Measurements from ENCODE around the gene RFX1. TPM values are rescaled to one million over a fixed set of nuclear protein-coding genes. Genes with fewer than 3 reads are reported as not detected.
"Not testable (repeated sequence)": the region's sequence is repeated elsewhere in the genome, so short reads cannot be mapped to it uniquely, and the experiment has no call there.

The RFX1 gene
- total RNA-seq, 2 experiments from 2014 or later = 4.4 to 17.4 TPM

- Histone ChIP-seq H3K79me2 (ENCODE audit: insufficient read depth, low read depth, low read length) (no peaks in the 10 kb centered on the region), H4K20me1 (ENCODE audit: insufficient read depth, low read length) (no peaks in the 10 kb centered on the region; the same call in 1 of the 2 replicates), H3K4me3 (ENCODE audit: low read depth, low read length, poor library complexity, severe bottlenecking) (no peak overlapping the region), H3K9me3 (ENCODE audit: low read length) (no peaks in the 10 kb centered on the region), H3K4me2 (ENCODE audit: low read length) (no peak overlapping the region), H3K27ac (ENCODE audit: low read depth, low read length, poor library complexity, severe bottlenecking) (no peak overlapping the region), H3K36me3 (ENCODE audit: insufficient read depth, low read length) (peaks cover 65% of the 10 kb centered on the region), H2AFZ (ENCODE audit: low read length) (no peak overlapping the region), H3K4me1 (ENCODE audit: insufficient read depth, low read length, poor library complexity, severe bottlenecking) (peaks cover 6% of the 10 kb centered on the region), H3K9me2 (ENCODE audit: insufficient read depth, low read length) (no peaks in the 10 kb centered on the region)
- no peak for DNase-seq (ENCODE audit: low spot score)
- intact Hi-C loops (cut with micrococcal nuclease; ENCODE audit: unreplicated experiment) = no loop called here
- POLR2A ChIA-PET = no interaction called here
- BruUV-seq (replicated peaks) = no TSS peak
- no peak for TF ChIP-seq EZH2phosphoT487 (IDR thresholded peaks at IDR 0.05; ENCODE audit: borderline replicate concordance, low read depth, low read length)
- no peak for TF ChIP-seq CTCF (conservative IDR thresholded peaks at IDR 0.05; ENCODE audit: low read length)
- CTCF ChIA-PET (ENCODE audit: unreplicated experiment) = no interaction called here
These were observed 37.1 kb downstream of the RFX1 start for GRCh38 chr19:13968999-13969398.

GRCh38 chr19:13968383-13968935 is 37.7 kb downstream of the RFX1 start:
- DNase-seq (ENCODE audit: low spot score) = no peak
- BruUV-seq (replicated peaks) = no TSS peak
- Histone ChIP-seq H3K4me1 (ENCODE audit: insufficient read depth, low read length, poor library complexity, severe bottlenecking) (peaks cover under 1% of the 10 kb centered on the region), H3K36me3 (ENCODE audit: insufficient read depth, low read length) (peaks cover 65% of the 10 kb centered on the region), H3K9me2 (ENCODE audit: insufficient read depth, low read length) (no peaks in the 10 kb centered on the region), H3K4me2 (ENCODE audit: low read length) (no peak overlapping the region), H3K27ac (ENCODE audit: low read depth, low read length, poor library complexity, severe bottlenecking) (no peak overlapping the region), H2AFZ (ENCODE audit: low read length) (no peak overlapping the region), H4K20me1 (ENCODE audit: insufficient read depth, low read length) (no peaks in the 10 kb centered on the region; the same call in 1 of the 2 replicates), H3K79me2 (ENCODE audit: insufficient read depth, low read depth, low read length) (no peaks in the 10 kb centered on the region), H3K9me3 (ENCODE audit: low read length) (no peaks in the 10 kb centered on the region), H3K4me3 (ENCODE audit: low read depth, low read length, poor library complexity, severe bottlenecking) (no peak overlapping the region)
- intact Hi-C loops (cut with micrococcal nuclease; ENCODE audit: unreplicated experiment) = no loop called here
- CTCF ChIA-PET (ENCODE audit: unreplicated experiment) = no interaction called here
- POLR2A ChIA-PET = no interaction called here
- TF ChIP-seq CTCF (conservative IDR thresholded peaks at IDR 0.05; ENCODE audit: low read length) (no peak), EZH2phosphoT487 (IDR thresholded peaks at IDR 0.05; ENCODE audit: borderline replicate concordance, low read depth, low read length) (no peak)

GRCh38 chr19:13967206-13967605 is 38.9 kb downstream of the RFX1 start:
- H4K20me1 ChIP-seq (ENCODE audit: insufficient read depth, low read length); H3K27ac ChIP-seq (ENCODE audit: low read depth, low read length, poor library complexity, severe bottlenecking); H3K4me1 ChIP-seq (ENCODE audit: insufficient read depth, low read length, poor library complexity, severe bottlenecking); intact Hi-C loops (cut with micrococcal nuclease; ENCODE audit: unreplicated experiment); H3K9me3 ChIP-seq (ENCODE audit: low read length); H3K4me2 ChIP-seq (ENCODE audit: low read length); BruUV-seq (replicated peaks); H3K9me2 ChIP-seq (ENCODE audit: insufficient read depth, low read length); H3K79me2 ChIP-seq (ENCODE audit: insufficient read depth, low read depth, low read length); DNase-seq (ENCODE audit: low spot score); H3K4me3 ChIP-seq (ENCODE audit: low read depth, low read length, poor library complexity, severe bottlenecking); H2AFZ ChIP-seq (ENCODE audit: low read length): not testable (repeated sequence)
- ChIA-PET POLR2A (interaction anchor here (0.5 kb wide), 1 partner anchor 1569 kb away, joined by 5 read pairs; no protein-coding TSS in a partner anchor), CTCF (ENCODE audit: unreplicated experiment) (interaction anchor here (0.6 kb wide), 1 partner anchor 1980 kb away, joined by 5 read pairs; no protein-coding TSS in a partner anchor)
- H3K36me3 ChIP-seq (ENCODE audit: insufficient read depth, low read length) = peaks cover 62% of the 10 kb centered on the region

All from OCI-LY7 (cell line).